Measurements from ENCODE around the gene CCSER2.

DNA sequence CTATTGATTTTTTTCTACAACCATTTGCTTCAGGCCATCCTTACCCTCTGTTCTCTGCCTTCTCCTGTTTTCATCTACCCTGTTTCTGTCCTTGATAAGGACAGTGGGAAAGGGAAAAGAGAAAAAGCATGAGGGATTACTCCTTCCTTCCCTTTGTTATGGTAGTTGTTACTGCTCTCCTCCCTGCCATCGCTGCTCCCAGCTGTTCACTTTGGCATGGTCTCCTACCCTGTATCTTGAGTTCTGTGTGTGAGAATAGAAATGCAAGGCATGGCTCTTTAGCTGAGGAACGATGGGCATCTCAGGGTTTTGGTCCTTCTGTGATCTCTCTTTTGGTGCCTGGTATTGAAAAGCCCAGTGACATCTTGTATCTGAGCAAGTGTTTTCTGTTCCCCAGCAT, 6.4 kb downstream of the CCSER2 start:
- TF ChIP-seq, protein P1, sequence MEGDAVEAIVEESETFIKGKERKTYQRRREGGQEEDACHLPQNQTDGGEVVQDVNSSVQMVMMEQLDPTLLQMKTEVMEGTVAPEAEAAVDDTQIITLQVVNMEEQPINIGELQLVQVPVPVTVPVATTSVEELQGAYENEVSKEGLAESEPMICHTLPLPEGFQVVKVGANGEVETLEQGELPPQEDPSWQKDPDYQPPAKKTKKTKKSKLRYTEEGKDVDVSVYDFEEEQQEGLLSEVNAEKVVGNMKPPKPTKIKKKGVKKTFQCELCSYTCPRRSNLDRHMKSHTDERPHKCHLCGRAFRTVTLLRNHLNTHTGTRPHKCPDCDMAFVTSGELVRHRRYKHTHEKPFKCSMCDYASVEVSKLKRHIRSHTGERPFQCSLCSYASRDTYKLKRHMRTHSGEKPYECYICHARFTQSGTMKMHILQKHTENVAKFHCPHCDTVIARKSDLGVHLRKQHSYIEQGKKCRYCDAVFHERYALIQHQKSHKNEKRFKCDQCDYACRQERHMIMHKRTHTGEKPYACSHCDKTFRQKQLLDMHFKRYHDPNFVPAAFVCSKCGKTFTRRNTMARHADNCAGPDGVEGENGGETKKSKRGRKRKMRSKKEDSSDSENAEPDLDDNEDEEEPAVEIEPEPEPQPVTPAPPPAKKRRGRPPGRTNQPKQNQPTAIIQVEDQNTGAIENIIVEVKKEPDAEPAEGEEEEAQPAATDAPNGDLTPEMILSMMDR (conservative IDR thresholded peaks at IDR 0.05; ENCODE audit: low read depth, low read length): no peak
- no peak for TF ChIP-seq EZH2 (IDR thresholded peaks at IDR 0.05; ENCODE audit: borderline replicate concordance, low read depth, low read length, poor library complexity, severe bottlenecking)

Data from A673 (cell line).